Hepatic stellate cell (primary cell): ENCODE data around the gene ASPSCR1.

Experiments
- DNase-seq: peaks from one replicate; pipeline ENCODE4 v3.0.0; 2011; ENCODE audit warnings: low spot score

Gene ASPSCR1

GRCh38 chr17:81977211-81977808 is at the start of gene ASPSCR1:
Gene ASPSCR1, plus strand, starts transcription at chr17:81977629. Its CDS starts 18 bp downstream, at chr17:81977647.
- peak; percentile 85 for DNase-seq

GRCh38 chr17:81927653-81928543 is 49.5 kb upstream of the ASPSCR1 start, which contains the start of gene MAFG:
Gene MAFG, minus strand, starts transcription at chr17:81927735. Its CDS starts 4,550 bp downstream, at chr17:81923185.
- peak; percentile 98 for DNase-seq

GRCh38 chr17:81928544-81929252 is 48.7 kb upstream of the ASPSCR1 start:
- DNase-seq = no peak

- DNase-seq = no peak
These were observed 47.9 kb upstream of the ASPSCR1 start for GRCh38 chr17:81929253-81930141.

- DNase-seq = no peak
These were observed 47.0 kb upstream of the ASPSCR1 start for GRCh38 chr17:81930142-81931125.

GRCh38 chr17:81931189-81931556 is 46.3 kb upstream of the ASPSCR1 start:
- no peak for DNase-seq

- DNase-seq = no peak
These were observed 45.7 kb upstream of the ASPSCR1 start for GRCh38 chr17:81931557-81932332.

GRCh38 chr17:81932333-81932983 is 45.0 kb upstream of the ASPSCR1 start:
- no peak for DNase-seq

GRCh38 chr17:81933178-81933699 is 44.2 kb upstream of the ASPSCR1 start:
- no peak for DNase-seq

- no peak for DNase-seq
These were observed 43.2 kb upstream of the ASPSCR1 start for GRCh38 chr17:81934098-81934757.

- no peak for DNase-seq
These were observed 42.4 kb upstream of the ASPSCR1 start for GRCh38 chr17:81934850-81935708.

- DNase-seq = no peak
These were observed 41.7 kb upstream of the ASPSCR1 start for GRCh38 chr17:81935709-81936084.

GRCh38 chr17:81939218-81939617 is 38.2 kb upstream of the ASPSCR1 start:
- DNase-seq = no peak

GRCh38 chr17:81939881-81940385 is 37.5 kb upstream of the ASPSCR1 start:
- no peak for DNase-seq

- no peak for DNase-seq
These were observed 36.6 kb upstream of the ASPSCR1 start for GRCh38 chr17:81940538-81941483.
